GM23338 (cell line): ENCODE results near the gene ITPRIP. TPM values are rescaled to one million over a fixed set of nuclear protein-coding genes. Genes with fewer than 3 reads are reported as not detected.

ENCODE experiments used
- ATAC-seq: fragments of 200-7000 bp; cut with Tn5 transposase; 3 replicates; pipeline ENCODE4 v1.9.1; 2020
- DNase-seq: peaks from one replicate; pipeline ENCODE4 v3.0.0-alpha.2; 2015; ENCODE audit warnings: low spot score
- H2AFZ ChIP-seq: fragments of 200-600 bp; sonication (generic); 2 replicates; pipeline ENCODE4 v1.8.0; 2016; ENCODE audit warnings: antibody characterized with exemption, mild to moderate bottlenecking, moderate library complexity
- H3F3A ChIP-seq: fragments of 200-600 bp; sonication (generic); replicated peaks from 2 replicates; pipeline ENCODE4 v1.8.0; 2017; ENCODE audit warnings: antibody characterized with exemption, mixed run types, low read depth
- H3K27ac ChIP-seq: fragments of 200-600 bp; sonication (generic); 2 replicates; pipeline ENCODE4 v1.6.1; 2016; ENCODE audit warnings: low read depth
- H3K27me3 ChIP-seq: fragments of 200-600 bp; sonication (generic); 2 replicates; pipeline ENCODE4 v1.8.0; 2016; ENCODE audit warnings: mild to moderate bottlenecking, mixed run types, moderate library complexity; ENCODE audit not compliant: insufficient read depth
- H3K36me3 ChIP-seq: fragments of 200-600 bp; sonication (generic); 2 replicates; pipeline ENCODE4 v1.8.0; 2016; ENCODE audit warnings: mild to moderate bottlenecking; ENCODE audit not compliant: insufficient read depth
- H3K4me1 ChIP-seq: fragments of 200-600 bp; sonication (generic); 2 replicates; pipeline ENCODE4 v1.8.0; 2016; ENCODE audit warnings: mild to moderate bottlenecking, moderate library complexity; ENCODE audit not compliant: insufficient read depth
- H3K4me2 ChIP-seq: fragments of 200-600 bp; sonication (generic); 2 replicates; pipeline ENCODE4 v1.7.1; 2017; ENCODE audit warnings: mixed run types
- H3K4me3 ChIP-seq: fragments of 200-600 bp; sonication (generic); 2 replicates; pipeline ENCODE4 v1.6.1; 2016; ENCODE audit warnings: mixed run types
- H3K79me2 ChIP-seq: fragments of 200-600 bp; sonication (generic); replicated peaks from 2 replicates; pipeline ENCODE4 v1.8.0; 2017; ENCODE audit warnings: mild to moderate bottlenecking; ENCODE audit not compliant: insufficient read depth
- H3K9me2 ChIP-seq: fragments of 200-600 bp; sonication (generic); 2 replicates; pipeline ENCODE4 v1.8.0; 2017; ENCODE audit not compliant: insufficient read depth
- H4K20me1 ChIP-seq: fragments of 200-600 bp; sonication (generic); replicated peaks from 2 replicates; pipeline ENCODE4 v1.8.0; 2017; ENCODE audit warnings: mild to moderate bottlenecking; ENCODE audit not compliant: insufficient read depth
- H3K27ac Mint-ChIP-seq: 2 replicates; pipeline ENCODE4 v1.8.0; 2020; ENCODE audit warnings: inconsistent platforms, mild to moderate bottlenecking, moderate library complexity, mixed read lengths
- H3K27me3 Mint-ChIP-seq: 3 replicates; pipeline ENCODE4 v1.8.0; 2022; ENCODE audit warnings: low read depth, mild to moderate bottlenecking, moderate library complexity, mixed read lengths, inconsistent platforms; ENCODE audit not compliant: insufficient read depth, poor library complexity
- H3K36me3 Mint-ChIP-seq: 3 replicates; pipeline ENCODE4 v1.8.0; 2021; ENCODE audit warnings: low read depth, mild to moderate bottlenecking, inconsistent platforms, moderate library complexity, mixed read lengths
- H3K4me1 Mint-ChIP-seq: 3 replicates; pipeline ENCODE4 v1.8.0; 2020; ENCODE audit warnings: mild to moderate bottlenecking, inconsistent platforms, mixed read lengths
- H3K4me3 Mint-ChIP-seq: 3 replicates; pipeline ENCODE4 v1.8.0; 2021; ENCODE audit warnings: moderate library complexity, mild to moderate bottlenecking, inconsistent platforms, mixed read lengths
- H3K9me3 Mint-ChIP-seq: 3 replicates; pipeline ENCODE4 v1.8.0; 2020; ENCODE audit warnings: moderate library complexity, mild to moderate bottlenecking, inconsistent platforms, mixed read lengths
- CREB1 ChIP-seq: fragments of 250-450 bp; sonication (Bioruptor Pico); IDR thresholded peaks from 2 replicates; pipeline ENCODE4 v1.5.0; 2020; ENCODE audit warnings: low read depth, mild to moderate bottlenecking, moderate library complexity
- EZH2 ChIP-seq: fragments of 200-600 bp; sonication (generic); IDR thresholded peaks from one replicate; pipeline ENCODE4 v1.8.0; 2017; ENCODE audit warnings: antibody characterized with exemption, mild to moderate bottlenecking, low read depth; ENCODE audit not compliant: unreplicated experiment
- EZH2phosphoT487 ChIP-seq: fragments of 200-600 bp; sonication (generic); IDR thresholded peaks from one replicate; pipeline ENCODE4 v1.8.1; 2018; ENCODE audit warnings: antibody characterized with exemption; ENCODE audit not compliant: unreplicated experiment
- NANOG ChIP-seq: IDR thresholded peaks from 2 replicates; pipeline ENCODE4 v1.6.1; 2016; ENCODE audit warnings: antibody characterized with exemption, borderline replicate concordance
- REST ChIP-seq: IDR thresholded peaks from one replicate; pipeline ENCODE4 v1.6.1; 2018; ENCODE audit warnings: antibody characterized with exemption; ENCODE audit not compliant: unreplicated experiment
- STAT1 ChIP-seq: IDR thresholded peaks from one replicate; pipeline ENCODE4 v1.6.1; 2016; ENCODE audit warnings: antibody characterized with exemption; ENCODE audit not compliant: unreplicated experiment
- ZNF331 ChIP-seq: fragments of 250-450 bp; sonication (Bioruptor Pico); IDR thresholded peaks from 2 replicates; pipeline ENCODE4 v1.5.0; 2020; ENCODE audit warnings: low read depth, mild to moderate bottlenecking, moderate library complexity
- polyA plus RNA-seq: library from polyadenylated mRNA; unstranded; fragments of >200 nt; fragmentation: Nextera tagmentation; extraction: Ambion mirVana; gene quantifications from 2 replicates; pipeline ENCODE4 v1.2.1, GENCODE V29; 2016
- total RNA-seq: library from RNA; depleted of rRNA; stranded (reverse); fragments of >200 nt; shearing (Covaris generic); gene quantifications from 2 replicates; pipeline ENCODE4 v1.2.3, GENCODE V29; 2014
- TF ChIP-seq, protein P1 (sequence below): IDR thresholded peaks from 2 replicates; pipeline ENCODE4 v1.6.1; 2016; ENCODE audit warnings: antibody characterized with exemption
- TF ChIP-seq, protein P2 (sequence below), 2 experiments: fragments of 200-600 bp in 1 of 2; sonication (generic) in 1 of 2; conservative IDR thresholded peaks; 2 replicates each; pipeline versions ENCODE4 v1.5.1 to v1.6.1; 2016 to 2017; ENCODE audit warnings: antibody characterized with exemption in 2 of 2, low read depth in 2 of 2, mild to moderate bottlenecking in 2 of 2, moderate library complexity in 1 of 2

Gene ITPRIP
- total and polyA plus RNA-seq, 2 experiments from 2014 or later, result 6.9 to 15.2 TPM

- Mint-ChIP-seq H3K36me3 (peaks cover 14% of the 10 kb centered on the region; the same call in 2 of the 3 replicates), H3K4me3 (no peak overlapping the region), H3K4me1 (no peaks in the 10 kb centered on the region), H3K9me3 (no peaks in the 10 kb centered on the region), H3K27ac (no peak overlapping the region), H3K27me3 (no peaks in the 10 kb centered on the region)
- Histone ChIP-seq H3K4me1 (no peaks in the 10 kb centered on the region), H3F3A (no peaks in the 10 kb centered on the region), H3K79me2 (peaks cover 9% of the 10 kb centered on the region), H4K20me1 (no peaks in the 10 kb centered on the region; the same call in 1 of the 2 replicates), H3K4me3 (no peak overlapping the region), H3K4me2 (no peak overlapping the region), H3K27ac (no peak overlapping the region), H3K9me2 (no peaks in the 10 kb centered on the region), H3K27me3 (no peaks in the 10 kb centered on the region), H2AFZ (no peak overlapping the region), H3K36me3 (no peaks in the 10 kb centered on the region)
- TF ChIP-seq STAT1 (no peak), ZNF331 (no peak), REST (no peak), NANOG (no peak), EZH2 (no peak), CREB1 (CRISPR knock-in tag) (no peak), EZH2phosphoT487 (no peak)
- TF ChIP-seq, protein P1, sequence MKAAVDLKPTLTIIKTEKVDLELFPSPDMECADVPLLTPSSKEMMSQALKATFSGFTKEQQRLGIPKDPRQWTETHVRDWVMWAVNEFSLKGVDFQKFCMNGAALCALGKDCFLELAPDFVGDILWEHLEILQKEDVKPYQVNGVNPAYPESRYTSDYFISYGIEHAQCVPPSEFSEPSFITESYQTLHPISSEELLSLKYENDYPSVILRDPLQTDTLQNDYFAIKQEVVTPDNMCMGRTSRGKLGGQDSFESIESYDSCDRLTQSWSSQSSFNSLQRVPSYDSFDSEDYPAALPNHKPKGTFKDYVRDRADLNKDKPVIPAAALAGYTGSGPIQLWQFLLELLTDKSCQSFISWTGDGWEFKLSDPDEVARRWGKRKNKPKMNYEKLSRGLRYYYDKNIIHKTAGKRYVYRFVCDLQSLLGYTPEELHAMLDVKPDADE, result no peak
- TF ChIP-seq, protein P2, sequence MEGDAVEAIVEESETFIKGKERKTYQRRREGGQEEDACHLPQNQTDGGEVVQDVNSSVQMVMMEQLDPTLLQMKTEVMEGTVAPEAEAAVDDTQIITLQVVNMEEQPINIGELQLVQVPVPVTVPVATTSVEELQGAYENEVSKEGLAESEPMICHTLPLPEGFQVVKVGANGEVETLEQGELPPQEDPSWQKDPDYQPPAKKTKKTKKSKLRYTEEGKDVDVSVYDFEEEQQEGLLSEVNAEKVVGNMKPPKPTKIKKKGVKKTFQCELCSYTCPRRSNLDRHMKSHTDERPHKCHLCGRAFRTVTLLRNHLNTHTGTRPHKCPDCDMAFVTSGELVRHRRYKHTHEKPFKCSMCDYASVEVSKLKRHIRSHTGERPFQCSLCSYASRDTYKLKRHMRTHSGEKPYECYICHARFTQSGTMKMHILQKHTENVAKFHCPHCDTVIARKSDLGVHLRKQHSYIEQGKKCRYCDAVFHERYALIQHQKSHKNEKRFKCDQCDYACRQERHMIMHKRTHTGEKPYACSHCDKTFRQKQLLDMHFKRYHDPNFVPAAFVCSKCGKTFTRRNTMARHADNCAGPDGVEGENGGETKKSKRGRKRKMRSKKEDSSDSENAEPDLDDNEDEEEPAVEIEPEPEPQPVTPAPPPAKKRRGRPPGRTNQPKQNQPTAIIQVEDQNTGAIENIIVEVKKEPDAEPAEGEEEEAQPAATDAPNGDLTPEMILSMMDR (conservative IDR thresholded peaks at IDR 0.05; ENCODE audit: low read depth in 2 of 2), result no peak
- DNase-seq, result no peak
- ATAC-seq, result no peak
Observed at GRCh38 chr10:104281694-104282093, 56.6 kb downstream of the ITPRIP start.
